HG03095 (cell line): ENCODE measurements around the gene ERICH2.
A peak's percentile ranks its signal among the peaks of the same experiment; 100 is the strongest.

ENCODE experiments used
- ATAC-seq: cut with Tn5 transposase; IDR thresholded peaks from one replicate; pipeline ENCODE4 v1.9.1; 2021; ENCODE audit warnings: moderate library complexity; ENCODE audit not compliant: unreplicated experiment

The ERICH2 gene

DNA sequence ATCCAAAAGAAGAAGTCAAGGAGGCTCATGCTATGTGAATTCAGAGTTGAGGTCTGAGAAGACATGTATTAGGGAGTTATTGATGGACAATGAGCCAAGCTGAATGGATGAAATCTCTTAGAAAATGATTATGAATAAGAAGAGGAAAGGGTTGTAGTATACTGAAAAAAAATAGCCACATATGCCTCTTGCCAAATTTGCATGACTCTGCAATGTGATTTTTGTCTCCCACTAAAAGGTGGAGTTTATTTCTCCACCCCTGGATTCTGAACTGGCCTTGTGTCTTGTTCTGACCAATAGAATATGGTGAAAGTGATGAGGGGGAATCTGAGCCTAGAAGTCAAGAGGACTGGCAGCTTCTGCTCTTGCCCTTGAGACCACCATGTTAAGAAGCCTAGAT, 8.6 kb upstream of the ERICH2 start:
- no peak for ATAC-seq

- ATAC-seq: no peak
Observed at GRCh38 chr2:170762760-170763159, 7.4 kb upstream of the ERICH2 start.

- no peak for ATAC-seq
Observed at GRCh38 chr2:170763232-170763631, 6.9 kb upstream of the ERICH2 start.

DNA sequence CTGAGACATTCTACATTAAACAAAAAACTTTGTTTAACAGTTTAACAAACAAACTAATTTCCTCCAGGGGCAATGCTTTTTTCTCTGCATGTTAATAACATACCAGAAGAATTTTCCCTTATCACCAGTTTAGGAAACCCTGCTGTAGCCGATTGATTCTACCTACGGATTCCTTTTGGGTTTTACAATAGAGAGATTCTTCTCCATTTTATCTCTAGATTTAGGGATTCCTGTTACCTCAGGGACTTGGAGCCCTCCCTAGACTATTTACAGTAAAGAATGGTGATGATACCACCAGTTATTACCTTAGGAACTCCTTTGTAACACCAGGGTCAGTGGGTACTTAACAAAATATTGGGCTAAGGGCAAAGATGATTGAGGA, 5.3 kb upstream of the ERICH2 start:
- no peak for ATAC-seq

GRCh38 chr2:170766693-170767092, 3.5 kb upstream of the ERICH2 start:
- ATAC-seq: no peak

DNA sequence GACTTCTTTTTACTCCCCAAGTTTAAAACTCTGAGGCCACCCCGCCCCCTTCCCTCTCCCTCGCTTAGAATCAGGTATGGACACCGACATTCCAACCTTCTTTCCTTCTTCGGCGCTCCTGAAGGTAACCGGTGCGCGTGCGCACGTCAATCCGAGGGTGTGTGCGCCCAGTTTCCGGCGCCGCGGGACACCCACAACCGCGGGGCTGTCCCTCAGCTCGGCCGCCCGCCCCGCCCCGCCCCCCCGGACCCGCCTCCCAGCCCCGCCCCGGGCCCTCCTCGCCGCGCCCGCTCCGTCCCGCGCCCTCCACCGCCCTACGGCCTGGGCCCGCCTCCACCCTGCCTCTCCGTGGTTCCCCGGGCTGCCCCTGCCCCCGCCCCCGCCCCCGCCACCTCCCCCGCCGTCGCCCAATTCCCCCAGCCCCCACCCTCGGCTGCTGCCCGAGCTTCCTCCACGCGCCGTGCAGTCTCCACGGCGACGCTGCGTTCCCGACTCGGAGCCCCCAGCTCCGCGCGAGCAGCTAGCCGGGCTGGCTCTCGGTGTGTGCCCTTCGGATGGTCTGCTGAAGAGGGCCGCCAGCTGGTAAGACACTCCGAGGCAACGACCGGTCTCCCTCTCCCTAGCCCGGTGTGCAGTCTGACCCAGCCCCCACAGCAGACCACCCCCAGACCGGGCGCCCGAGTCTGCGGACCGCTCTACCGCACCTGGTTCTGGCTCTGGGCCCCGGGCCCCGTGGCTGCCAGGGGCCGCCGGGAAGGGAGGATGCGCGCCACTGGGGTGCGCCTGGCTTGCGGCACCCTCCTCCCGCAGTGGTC, 635 bp downstream of the ERICH2 start:
- peak; percentile 74 for ATAC-seq

- no peak for ATAC-seq
Observed at GRCh38 chr2:170771421-170771937, 1.3 kb downstream of the ERICH2 start.

DNA sequence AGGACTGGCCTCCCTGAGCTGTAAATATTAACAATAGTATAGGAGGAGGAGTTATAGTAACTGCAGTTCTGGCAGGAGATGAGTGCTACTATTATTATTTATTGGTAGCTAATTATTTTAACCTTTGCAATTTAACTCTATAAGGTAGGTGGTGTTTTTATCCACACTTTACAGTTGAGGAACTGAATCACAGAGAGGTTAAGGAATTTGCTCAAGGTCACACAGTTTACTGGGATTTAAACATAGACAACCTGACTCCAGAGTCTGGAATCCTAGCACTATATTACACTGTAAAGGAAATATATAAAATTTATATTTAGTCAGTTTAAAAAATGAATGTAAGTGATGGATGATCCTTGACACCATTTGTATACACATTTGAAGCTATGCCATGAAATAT, 2.1 kb downstream of the ERICH2 start:
- no peak for ATAC-seq

GRCh38 chr2:170774074-170774473, 3.9 kb downstream of the ERICH2 start:
- no peak for ATAC-seq

- no peak for ATAC-seq
Observed at GRCh38 chr2:170778900-170779299, 8.7 kb downstream of the ERICH2 start.

DNA sequence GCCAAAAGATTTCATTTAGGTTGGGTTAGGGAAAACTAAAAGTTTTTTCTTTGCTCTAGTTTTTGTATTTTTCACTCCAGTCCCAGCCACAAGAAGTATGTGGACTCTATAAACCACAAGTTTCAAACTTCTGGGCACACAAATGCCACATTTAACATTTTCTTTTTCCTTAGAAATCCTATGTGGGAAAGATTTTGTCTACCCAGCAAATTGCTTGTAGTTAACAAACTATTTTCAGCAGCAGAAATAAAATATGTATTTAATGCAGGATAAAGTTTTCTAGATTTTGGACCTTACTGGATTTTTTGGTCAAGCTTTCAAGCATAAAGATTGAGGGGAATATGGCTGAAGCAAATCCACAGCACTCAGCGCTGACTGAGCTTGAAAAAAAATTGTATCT, 9.1 kb downstream of the ERICH2 start:
- ATAC-seq: no peak

- no peak for ATAC-seq
Observed at GRCh38 chr2:170782673-170783072, 12.5 kb downstream of the ERICH2 start.

GRCh38 chr2:170783549-170783948, 13.4 kb downstream of the ERICH2 start:
- no peak for ATAC-seq

GRCh38 chr2:170798996-170799395, 28.8 kb downstream of the ERICH2 start:
- no peak for ATAC-seq

DNA sequence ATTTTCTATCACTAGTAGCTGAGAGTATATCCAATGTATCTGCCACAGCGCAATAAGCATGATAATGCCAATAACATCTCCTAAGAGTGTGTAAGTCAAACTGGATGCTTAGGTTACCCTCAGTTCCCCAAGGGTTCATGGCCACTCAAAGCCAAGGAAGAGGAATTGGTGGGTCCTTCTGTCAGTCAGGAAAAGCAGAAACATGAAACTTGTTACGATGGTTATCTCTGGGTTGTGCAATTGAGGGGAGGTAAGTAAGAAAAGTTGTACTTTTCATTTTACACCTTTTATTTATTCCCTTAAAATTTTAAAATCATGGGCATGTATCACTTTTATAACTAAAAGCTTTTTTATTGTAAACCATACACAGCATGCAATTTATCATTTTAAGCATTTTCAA, 36.4 kb downstream of the ERICH2 start:
- no peak for ATAC-seq

- ATAC-seq: no peak
Observed at GRCh38 chr2:170812710-170813600, 42.8 kb downstream of the ERICH2 start.

- no peak for ATAC-seq
Observed at GRCh38 chr2:170813611-170814532, 43.7 kb downstream of the ERICH2 start.

- ATAC-seq: no peak
Observed at GRCh38 chr2:170814533-170815230, 44.5 kb downstream of the ERICH2 start.

DNA sequence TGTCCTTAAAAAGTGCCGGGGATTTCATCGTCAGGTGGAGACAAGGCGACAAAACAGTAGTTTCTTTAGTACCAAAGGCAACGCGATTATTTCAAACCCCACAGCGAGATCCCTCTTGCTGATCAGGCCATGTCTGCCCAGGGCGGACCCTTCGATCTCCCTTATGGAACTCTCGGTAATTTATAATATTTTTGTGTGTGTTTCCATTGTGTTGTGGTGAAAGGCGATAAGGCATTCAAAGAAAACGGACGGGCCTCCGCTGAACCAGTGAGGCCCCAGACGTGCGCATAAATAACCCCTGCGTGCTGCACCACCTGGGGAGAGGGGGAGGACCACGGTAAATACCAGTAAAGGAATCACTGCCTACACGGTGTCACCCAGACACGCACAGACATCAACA, 45.1 kb downstream of the ERICH2 start:
- ATAC-seq: no peak
